Femur (tissue), 1 donor: ENCODE measurements around the gene CLCN1.

Experiments used
- DNase-seq: peaks from one replicate; pipeline ENCODE4 v3.0.0-alpha.2; 2017

Gene CLCN1

DNA sequence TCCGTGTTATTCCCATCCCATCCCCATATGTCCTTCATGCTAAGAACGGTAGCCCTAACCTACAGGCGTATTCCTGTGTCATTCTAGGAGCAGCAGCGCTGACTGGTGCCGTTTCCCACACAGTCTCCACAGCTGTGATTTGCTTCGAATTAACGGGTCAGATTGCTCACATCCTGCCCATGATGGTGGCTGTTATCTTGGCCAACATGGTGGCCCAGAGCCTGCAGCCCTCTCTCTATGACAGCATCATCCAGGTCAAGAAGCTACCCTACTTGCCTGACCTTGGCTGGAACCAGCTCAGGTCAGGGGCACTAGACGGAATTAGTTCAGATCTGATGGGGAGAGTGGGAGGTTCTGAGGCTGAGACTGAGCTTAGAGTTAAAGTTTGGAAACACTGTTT lies 25.9 kb downstream of the CLCN1 start:
- no peak for DNase-seq

DNA sequence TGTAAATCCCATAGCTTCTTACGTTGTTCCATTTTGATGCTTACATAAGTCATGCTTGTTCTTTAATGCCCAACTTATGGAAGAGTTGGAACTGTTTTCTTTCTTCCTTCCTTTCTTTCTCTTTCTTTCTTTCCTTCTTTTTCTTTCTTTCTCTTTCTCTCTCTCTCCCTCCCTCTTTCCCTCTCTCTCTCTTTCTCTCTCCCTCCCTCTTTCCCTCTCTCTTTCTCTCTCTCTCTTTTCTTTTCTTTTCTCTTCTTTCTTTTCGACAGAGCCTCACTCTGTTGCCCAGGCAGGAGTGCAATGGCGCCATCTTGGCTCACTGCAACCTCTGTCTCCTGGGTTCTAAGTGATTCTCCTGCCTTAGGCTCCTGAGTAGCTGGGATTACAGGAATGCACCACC lies 27.7 kb downstream of the CLCN1 start:
- DNase-seq: no peak

GRCh38 chr7:143345428-143345900 lies 29.6 kb downstream of the CLCN1 start:
- peak; percentile 54 for DNase-seq

- no peak for DNase-seq
Measured at GRCh38 chr7:143346018-143346417, 30.1 kb downstream of the CLCN1 start.

- no peak for DNase-seq
Measured at GRCh38 chr7:143347950-143348349, 32.0 kb downstream of the CLCN1 start.

GRCh38 chr7:143351060-143351459 lies 35.1 kb downstream of the CLCN1 start:
- DNase-seq: no peak

DNA sequence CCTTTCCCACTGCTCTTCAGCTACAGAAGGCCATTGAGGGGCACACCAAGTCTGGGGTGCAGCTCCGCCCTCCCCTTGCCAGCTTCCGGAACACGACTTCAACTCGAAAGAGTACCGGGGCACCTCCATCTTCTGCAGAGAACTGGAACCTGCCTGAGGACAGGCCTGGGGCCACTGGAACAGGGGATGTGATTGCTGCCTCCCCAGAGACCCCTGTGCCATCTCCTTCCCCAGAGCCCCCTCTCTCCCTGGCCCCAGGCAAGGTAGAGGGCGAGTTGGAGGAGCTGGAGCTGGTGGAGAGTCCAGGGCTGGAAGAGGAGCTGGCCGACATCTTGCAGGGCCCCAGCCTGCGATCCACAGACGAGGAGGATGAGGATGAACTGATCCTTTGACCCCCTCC lies 35.7 kb downstream of the CLCN1 start:
- DNase-seq: no peak

GRCh38 chr7:143352531-143353002 lies 36.7 kb downstream of the CLCN1 start:
- no peak for DNase-seq

- DNase-seq: no peak
Measured at GRCh38 chr7:143354376-143354775, 38.5 kb downstream of the CLCN1 start.

DNA sequence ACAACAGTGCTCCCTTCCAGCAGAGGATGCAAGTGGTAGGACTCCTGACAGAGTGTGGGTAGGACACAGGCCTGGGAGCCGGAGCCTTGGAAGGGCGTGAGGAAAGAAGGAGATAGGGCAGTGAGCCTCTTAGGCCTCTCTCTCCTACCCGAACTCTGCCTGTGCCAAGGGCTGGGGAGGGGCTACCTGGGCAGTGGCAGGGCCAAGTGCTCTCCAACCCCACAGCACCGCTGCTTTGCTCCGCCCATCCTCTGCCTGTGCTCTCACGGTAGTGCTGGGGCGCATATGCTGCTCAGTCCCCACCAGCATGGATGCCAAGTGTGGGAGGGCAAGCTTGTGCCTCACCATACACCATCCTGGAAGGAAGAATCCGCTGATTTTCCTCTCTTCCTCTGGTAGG lies 39.1 kb downstream of the CLCN1 start:
- no peak for DNase-seq

- no peak for DNase-seq
Measured at GRCh38 chr7:143355450-143356385, 39.8 kb downstream of the CLCN1 start.

DNA sequence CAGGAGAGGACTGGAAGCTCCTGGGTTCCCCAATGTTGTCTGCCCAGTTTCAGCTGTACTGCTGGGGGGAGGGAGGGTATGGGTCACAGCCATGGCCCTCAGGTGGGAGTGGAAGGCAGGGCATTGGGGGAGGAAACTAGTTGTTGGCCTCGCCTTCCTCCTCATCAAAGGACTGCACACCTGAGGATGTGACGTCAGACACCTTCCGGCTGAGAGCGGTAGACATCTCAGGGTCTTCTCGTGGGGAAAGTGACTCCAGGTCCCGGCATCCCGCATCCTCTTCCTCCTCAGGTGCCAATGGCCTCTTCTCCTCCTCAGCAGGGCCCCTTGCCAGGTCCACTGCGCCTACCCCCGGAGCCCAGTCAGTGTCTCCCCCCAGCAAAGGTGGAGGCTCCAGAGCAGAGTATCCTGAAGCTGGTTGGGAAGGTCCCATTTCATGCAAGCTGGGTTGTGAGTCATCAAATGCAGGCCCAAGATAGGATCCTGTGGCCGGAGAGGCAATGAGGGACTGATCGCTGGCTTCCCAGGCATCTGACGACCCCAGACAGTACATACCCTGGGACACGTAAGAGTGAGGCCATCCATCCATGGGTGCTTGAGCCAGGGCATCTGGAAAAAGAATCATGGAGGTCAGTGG lies 40.6 kb downstream of the CLCN1 start:
- no peak for DNase-seq

- no peak for DNase-seq
Measured at GRCh38 chr7:143358626-143359025, 42.7 kb downstream of the CLCN1 start.

- no peak for DNase-seq
Measured at GRCh38 chr7:143359771-143360353, 44.0 kb downstream of the CLCN1 start.

- no peak for DNase-seq
Measured at GRCh38 chr7:143360788-143361551, 45.1 kb downstream of the CLCN1 start.

- DNase-seq: no peak
Measured at GRCh38 chr7:143361552-143362130, 45.7 kb downstream of the CLCN1 start.

DNA sequence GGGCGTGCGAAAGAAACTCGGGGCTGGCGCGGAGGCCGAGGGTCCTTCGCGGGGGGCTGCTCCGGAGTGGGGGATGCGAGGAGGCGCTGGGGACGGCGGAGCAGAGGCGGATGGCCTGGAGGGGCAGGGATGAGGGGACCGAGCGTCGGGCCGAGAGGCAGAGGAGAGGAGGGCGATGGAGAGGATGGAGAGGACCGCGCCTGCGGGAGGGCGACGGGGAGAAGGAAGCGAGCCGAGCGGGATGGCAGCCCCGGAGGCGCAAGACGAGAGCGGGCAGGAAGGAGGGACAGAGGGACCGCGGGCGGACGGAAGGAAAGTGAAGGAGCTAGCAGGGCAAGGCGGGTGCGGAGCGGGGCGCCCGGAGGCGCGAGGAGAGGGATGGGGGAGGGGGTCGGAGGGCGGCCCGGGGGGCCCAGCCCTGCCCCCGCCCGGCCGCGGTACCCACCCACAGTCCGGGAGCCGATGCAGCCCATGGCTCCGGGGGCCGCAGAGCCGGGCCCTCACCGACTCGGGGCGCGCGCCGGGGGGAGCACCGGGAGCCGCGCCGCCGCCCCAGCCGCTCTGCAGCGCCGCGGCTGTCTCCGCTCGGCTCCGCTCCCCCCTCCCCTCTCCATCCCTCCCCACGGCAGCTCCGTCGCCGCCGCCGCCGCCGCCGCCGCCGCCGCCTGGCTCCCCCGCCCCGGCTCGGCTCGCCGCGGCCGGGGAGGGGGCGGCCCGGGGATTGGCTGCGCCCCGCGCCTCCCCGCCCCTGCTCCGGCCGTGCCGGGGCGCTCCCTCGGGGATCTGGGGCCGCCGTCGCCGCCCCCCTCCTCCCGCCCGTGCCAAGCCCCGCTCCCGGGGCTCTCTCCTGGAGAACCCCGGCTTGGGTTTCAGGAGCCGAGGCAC lies 46.5 kb downstream of the CLCN1 start, which contains the start of gene FAM131B:
Gene FAM131B (minus strand): TSS at position 583 of the 885 bp plus-strand sequence. CDS start 110 bp downstream, at position 473.
- DNase-seq: no peak

DNA sequence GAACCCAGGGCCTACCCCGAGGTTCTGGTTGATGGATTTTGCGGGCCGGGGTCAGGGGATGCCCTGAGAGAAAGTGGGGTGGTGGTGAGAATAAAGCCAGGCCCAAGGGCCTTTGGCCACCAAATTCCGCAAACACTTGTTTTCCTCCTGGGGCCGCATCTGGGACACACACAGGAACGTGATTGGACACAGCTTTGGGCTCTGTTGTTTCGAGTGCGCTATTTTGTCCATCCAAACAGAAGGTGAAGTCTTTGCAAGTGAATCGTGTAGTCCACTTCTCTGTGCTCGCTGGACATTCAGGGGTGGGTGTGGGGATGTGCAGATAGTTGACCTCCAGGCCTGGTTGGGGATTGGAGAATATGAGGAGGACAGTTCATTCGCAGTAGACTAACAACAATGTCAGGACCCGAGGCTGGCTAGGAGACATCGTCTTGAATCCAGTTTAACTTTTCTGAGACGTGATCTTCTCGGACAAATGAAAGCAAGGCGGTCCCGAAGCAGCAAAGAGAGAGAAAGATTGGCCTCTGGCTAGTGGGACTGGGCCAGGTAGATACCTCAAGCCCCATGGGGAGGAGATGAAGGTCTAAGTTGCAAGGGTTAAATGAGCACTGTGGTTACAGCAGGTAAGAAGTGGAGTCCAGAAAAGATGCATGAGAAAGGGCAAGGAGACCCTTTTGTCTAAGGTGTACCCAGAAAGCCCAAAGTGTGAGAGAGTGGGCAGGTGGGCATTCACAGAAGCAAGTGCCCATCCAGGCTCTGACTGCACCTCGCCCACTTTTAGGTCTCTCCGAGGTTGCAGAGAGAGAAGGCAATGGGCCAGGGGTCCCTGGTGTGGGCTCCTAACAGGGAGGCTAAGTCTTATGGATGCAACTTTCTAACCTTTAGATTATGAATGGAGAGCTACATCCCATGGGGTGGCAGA lies 47.4 kb downstream of the CLCN1 start:
- no peak for DNase-seq

- no peak for DNase-seq
Measured at GRCh38 chr7:143367972-143368371, 52.1 kb downstream of the CLCN1 start.

GRCh38 chr7:143368387-143368786 lies 52.5 kb downstream of the CLCN1 start:
- no peak for DNase-seq
